NCI-H1105 treated with DMSO at 0.1 percent for 48 hours (cell line): ENCODE results near the gene TTLL7.
"Not testable (repeated sequence)": the region's sequence is repeated elsewhere in the genome, so short reads cannot be mapped to it uniquely, and the experiment has no call there.

ENCODE experiments used
- DNase-seq: peaks from one replicate; lab custom pipeline; 2025; lab: John Stamatoyannopoulos, UW

The TTLL7 gene

GRCh38 chr1:83996621-83997020 lies 2.3 kb downstream of the TTLL7 start:
- no peak for DNase-seq

- DNase-seq, result no peak
Observed at GRCh38 chr1:83996191-83996590, 2.7 kb downstream of the TTLL7 start.

- DNase-seq, result no peak
Observed at GRCh38 chr1:83995649-83996048, 3.3 kb downstream of the TTLL7 start.

- DNase-seq, result no peak
Observed at GRCh38 chr1:83994111-83994510, 4.8 kb downstream of the TTLL7 start.

- DNase-seq, result no peak
Observed at GRCh38 chr1:83990734-83991133, 8.2 kb downstream of the TTLL7 start.

- DNase-seq, result no peak
Observed at GRCh38 chr1:83985048-83985447, 13.9 kb downstream of the TTLL7 start.

GRCh38 chr1:83983918-83984317 lies 15.0 kb downstream of the TTLL7 start:
- DNase-seq, result not testable (repeated sequence)

GRCh38 chr1:83978056-83978455 lies 20.9 kb downstream of the TTLL7 start:
- peak; percentile 80 for DNase-seq

- no peak for DNase-seq
Observed at GRCh38 chr1:83976920-83977319, 22.0 kb downstream of the TTLL7 start.

- DNase-seq, result no peak
Observed at GRCh38 chr1:83970802-83971201, 28.1 kb downstream of the TTLL7 start.

- no peak for DNase-seq
Observed at GRCh38 chr1:83970114-83970513, 28.8 kb downstream of the TTLL7 start.

- no peak for DNase-seq
Observed at GRCh38 chr1:83967336-83967735, 31.6 kb downstream of the TTLL7 start.

- no peak for DNase-seq
Observed at GRCh38 chr1:83964153-83964552, 34.8 kb downstream of the TTLL7 start.

- DNase-seq, result no peak
Observed at GRCh38 chr1:83961571-83962295, 37.2 kb downstream of the TTLL7 start.

- DNase-seq, result no peak
Observed at GRCh38 chr1:83960669-83961277, 38.2 kb downstream of the TTLL7 start.

GRCh38 chr1:83959824-83960498 lies 39.0 kb downstream of the TTLL7 start:
- DNase-seq, result no peak

- DNase-seq, result no peak
Observed at GRCh38 chr1:83958704-83959103, 40.2 kb downstream of the TTLL7 start.

- no peak for DNase-seq
Observed at GRCh38 chr1:83954166-83954823, 44.6 kb downstream of the TTLL7 start.

GRCh38 chr1:83950106-83950661 lies 48.7 kb downstream of the TTLL7 start:
- DNase-seq, result no peak

GRCh38 chr1:83942914-83943313 lies 56.0 kb downstream of the TTLL7 start:
- DNase-seq, result no peak

- no peak for DNase-seq
Observed at GRCh38 chr1:83934550-83934949, 64.4 kb downstream of the TTLL7 start.

- DNase-seq, result no peak
Observed at GRCh38 chr1:83932693-83933092, 66.2 kb downstream of the TTLL7 start.
